HG02973 (cell line): ENCODE results near the gene FBL.
"Not testable (repeated sequence)": the region's sequence is repeated elsewhere in the genome, so short reads cannot be mapped to it uniquely, and the experiment has no call there.

ENCODE experiments used
- ATAC-seq: cut with Tn5 transposase; IDR thresholded peaks from one replicate; pipeline ENCODE4 v1.9.1; 2021; ENCODE audit warnings: moderate library complexity; ENCODE audit not compliant: unreplicated experiment

The FBL gene

GRCh38 chr19:39825531-39826076 is 20.6 kb downstream of the FBL start:
- ATAC-seq, result no peak

DNA sequence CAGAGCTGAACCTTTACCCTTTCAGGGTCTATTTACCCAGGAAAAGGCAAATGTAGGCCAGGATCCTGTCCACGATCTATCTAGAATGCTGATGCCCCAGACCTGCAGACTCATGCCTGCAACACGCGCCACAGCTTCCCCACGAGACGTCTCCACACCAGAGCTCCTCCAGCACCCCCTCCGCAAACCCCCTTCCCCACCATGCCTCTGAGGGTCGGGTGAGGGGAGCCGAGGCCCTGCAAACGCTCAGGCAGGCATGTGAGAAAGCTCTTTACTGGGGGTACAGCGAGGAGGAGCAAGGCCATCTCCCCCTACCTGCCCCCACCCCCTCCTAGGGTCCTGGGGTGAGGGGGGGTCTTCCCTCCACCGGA is 21.1 kb downstream of the FBL start:
- ATAC-seq, result no peak

GRCh38 chr19:39824143-39825092 is 21.8 kb downstream of the FBL start:
- peak; percentile 79 for ATAC-seq

DNA sequence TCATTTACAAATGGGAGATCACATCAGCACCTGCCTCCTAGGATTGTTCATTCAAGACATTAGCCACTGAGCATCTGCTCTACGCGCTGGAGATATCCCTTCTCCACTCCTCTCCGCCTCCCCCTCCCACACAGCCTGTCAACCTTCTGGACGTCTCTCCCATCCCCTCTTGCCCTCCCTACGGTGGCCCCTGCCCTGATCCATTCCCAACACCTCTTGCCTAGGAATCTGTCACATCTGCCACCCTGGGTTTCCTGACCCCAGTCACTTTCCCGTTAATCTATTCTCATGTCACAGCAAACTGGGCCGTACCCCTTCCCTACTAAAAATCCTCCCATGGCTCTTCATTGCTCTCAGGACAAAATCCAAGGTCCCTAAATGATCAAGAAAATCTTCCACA is 22.5 kb downstream of the FBL start:
- no peak for ATAC-seq

DNA sequence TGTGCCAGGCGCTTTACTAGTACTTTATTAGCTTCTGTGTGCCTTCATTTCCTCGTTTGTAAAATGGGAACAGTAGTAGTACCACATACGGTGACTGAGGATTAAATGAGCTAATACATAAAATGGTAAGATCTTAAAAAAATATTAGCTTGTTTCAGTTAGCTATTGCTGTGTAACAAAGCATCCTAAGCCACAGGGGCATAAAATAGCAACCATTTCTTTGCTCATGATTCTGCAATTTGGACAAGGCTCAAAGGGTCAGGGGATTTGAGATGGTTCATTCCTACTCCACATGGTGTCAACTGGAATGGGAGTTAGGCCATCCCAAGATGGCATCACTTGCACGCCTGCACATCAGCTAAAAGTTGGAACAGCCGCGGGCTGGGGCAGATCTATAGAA is 25.5 kb downstream of the FBL start:
- no peak for ATAC-seq

DNA sequence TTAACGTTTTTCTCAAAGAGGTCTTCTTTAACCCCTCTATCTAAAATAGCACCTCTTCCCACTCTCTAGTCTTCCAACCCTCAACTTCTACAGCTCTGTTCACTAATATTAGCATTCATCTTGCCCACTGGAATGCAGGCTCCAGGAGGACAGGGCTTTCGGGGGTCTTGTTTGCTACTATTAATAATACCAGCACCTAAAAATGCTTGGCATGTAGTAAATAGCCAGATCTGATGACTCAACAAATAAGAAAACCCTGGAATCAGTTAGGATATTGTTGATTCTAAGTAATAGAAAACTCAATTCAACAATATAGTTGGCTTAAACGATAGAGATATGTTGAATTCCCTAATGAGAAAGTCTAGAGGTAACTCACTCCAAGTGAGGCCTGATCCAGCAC is 26.4 kb downstream of the FBL start:
- ATAC-seq, result no peak

DNA sequence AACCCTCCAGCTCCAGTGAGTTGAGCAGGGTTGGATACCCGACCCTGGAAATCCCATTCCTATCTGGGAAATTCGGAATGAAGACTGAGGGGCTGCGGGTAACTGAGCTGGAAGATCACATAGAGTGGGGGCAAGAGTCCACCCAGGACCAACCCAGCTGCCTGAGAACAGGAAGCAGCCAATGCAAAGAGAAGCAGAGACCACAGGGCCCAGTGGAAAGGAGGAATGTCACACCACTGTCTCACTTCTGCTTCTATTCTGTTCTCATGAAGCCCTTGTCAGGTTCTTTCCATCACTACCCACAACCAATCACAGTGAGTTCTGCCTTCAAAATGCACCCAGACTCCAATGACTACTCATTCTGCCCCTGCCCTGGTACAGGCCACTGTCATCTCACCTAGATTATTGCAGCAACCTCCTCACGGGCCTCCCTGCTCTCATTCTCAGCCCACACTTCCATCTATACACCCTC is 27.5 kb downstream of the FBL start:
- ATAC-seq, result peak; percentile 76

GRCh38 chr19:39817888-39818561 is 28.2 kb downstream of the FBL start:
- ATAC-seq, result no peak

DNA sequence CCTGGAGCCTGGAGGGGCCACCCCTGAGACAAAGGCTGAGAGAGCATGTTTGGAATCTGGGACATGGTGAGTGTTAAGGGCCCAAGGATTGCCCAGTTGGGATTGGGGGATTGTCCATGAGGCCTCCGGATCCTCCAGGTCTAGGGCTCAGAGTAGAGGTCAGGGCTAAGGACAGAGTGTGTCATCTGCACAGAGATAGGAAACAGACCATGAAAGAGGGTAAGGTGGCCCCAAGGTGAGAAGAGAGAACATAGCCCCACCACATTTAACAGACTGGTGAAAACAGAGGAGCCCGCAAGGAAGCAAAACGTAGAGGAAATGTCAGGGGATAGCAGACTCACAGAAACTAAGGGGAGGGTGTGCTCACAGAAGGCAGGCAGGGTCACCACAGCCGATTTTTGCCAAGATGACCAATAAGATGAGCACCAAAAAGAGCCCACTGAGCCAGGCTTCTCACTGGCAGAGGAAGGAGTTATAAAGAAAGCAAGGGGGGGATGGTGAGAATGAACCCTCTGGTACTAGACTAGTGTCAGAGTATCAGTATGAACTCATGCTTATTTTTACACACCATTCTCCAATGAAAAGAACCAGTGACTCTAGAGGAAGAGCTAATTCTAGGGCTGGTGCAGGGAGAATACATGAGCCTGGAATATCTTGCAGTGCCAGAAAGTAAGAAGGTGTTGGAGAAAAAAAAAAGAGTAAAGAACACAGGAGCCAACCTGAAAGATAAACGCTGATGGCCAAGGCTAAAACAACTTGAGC is 29.7 kb downstream of the FBL start:
- no peak for ATAC-seq

GRCh38 chr19:39814595-39814994 is 31.6 kb downstream of the FBL start:
- ATAC-seq, result no peak

DNA sequence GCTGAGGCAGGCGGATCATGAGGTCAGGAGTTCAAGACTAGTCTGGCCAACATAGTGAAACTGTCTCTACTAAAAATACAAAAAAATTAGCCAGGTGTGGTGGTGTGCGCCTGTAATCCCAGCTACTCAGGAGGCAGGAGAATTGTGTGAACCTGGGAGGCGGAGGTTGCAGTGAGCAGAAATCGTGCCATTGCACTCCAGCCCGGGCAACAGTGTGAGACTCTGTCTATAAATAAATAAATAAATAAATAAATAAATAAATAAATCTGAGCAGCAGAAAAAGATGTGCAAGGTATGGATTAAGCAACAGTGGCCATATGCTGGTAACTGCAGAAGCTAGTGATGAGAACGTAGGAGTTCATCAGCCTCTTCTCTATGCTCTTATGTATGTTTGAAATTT is 32.1 kb downstream of the FBL start:
- ATAC-seq, result not testable (repeated sequence)

DNA sequence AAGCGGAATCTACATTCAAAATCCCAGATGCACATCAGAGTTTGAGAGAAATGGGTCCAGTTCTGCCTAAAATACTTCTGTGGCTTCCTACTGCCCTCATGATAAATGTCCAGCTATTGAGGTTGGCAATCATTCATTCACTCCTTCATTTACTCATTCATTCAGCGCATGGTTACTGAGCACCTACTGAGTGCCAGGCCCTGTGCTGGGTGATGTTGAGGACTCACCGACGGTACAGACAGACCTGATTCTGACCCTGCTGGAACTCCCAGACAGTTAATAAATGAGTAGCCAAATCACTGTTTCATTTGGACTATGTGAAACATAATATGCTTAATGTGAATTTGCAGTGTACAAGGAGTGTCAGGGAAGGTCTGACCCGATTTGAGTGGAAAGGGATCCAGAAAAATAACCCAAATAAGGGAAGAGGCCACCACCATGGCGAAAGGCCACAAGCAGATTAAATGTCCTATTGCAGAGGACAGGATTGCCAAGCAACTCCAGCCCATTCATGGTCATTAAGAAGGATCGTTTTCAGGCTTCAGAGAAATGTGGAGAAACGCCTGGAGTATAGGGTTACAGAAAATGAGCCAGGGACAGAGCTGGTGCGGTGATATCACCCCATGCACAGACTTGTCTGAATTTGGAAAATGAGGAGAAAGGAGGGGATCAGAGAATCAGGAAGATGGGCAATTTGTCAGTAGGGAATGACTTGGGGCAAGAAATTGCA is 32.8 kb downstream of the FBL start:
- ATAC-seq, result no peak

DNA sequence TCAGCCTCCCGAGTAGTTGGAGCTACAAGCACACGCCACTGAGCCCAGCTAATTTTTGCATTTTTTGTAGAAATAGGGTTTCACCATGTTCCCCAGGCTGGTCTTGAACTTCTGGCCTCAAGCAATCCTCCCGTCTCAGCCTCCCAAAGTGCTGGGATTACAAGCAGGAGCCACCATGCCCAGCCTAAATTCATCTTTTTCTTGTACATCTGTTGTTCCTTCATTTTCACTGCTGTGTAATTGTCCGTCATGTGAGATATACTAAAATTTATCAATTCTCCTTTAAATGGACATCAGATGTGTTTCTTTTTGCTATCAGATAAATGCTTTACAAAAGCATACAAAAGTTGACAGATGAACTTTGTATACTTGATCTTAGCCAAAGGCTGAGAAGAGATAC is 35.1 kb downstream of the FBL start:
- no peak for ATAC-seq

DNA sequence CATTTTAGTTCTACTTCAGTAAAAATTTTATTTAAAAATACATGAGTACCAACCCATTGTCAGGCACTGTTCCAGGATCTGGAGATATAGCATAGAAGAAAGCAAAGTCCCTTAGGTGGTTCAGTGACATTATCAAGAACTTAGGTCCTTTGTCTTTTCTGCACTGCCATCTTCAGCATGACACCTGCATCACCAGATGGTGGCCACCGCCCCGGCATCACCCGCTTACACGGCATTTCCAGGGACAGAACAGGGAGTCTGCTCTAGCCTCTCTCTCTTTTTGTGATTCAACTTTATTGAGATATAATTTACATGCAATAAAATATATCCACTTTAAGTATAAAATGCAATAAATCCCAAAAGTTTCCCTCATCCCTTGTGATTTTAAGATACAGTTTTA is 35.8 kb downstream of the FBL start:
- ATAC-seq, result no peak

GRCh38 chr19:39809368-39809767 is 36.8 kb downstream of the FBL start:
- ATAC-seq, result no peak

- ATAC-seq, result not testable (repeated sequence)
Measured at GRCh38 chr19:39808688-39809087, 37.5 kb downstream of the FBL start.

- ATAC-seq, result no peak
Measured at GRCh38 chr19:39807846-39808364, 38.3 kb downstream of the FBL start.

GRCh38 chr19:39805104-39805503 is 41.1 kb downstream of the FBL start:
- ATAC-seq, result no peak

DNA sequence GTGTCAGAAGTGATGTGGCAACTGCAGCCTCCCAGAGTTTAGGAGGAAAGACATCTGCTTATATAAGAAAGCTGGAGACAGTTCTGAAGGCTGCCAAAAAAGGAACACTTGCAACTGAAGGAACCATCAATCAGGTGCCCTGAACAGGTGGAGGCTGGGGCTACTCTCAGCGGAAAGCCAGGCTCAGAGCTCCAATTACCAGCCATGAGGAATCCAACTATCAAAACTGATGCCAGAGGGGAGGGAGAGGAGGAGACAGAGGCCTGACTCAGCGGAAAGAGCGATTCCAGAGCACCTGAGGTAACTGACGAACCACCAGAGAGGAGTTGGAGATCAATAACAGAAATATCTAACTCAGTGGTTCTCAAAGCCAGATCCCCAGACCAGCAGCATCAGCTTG is 43.2 kb downstream of the FBL start:
- no peak for ATAC-seq

DNA sequence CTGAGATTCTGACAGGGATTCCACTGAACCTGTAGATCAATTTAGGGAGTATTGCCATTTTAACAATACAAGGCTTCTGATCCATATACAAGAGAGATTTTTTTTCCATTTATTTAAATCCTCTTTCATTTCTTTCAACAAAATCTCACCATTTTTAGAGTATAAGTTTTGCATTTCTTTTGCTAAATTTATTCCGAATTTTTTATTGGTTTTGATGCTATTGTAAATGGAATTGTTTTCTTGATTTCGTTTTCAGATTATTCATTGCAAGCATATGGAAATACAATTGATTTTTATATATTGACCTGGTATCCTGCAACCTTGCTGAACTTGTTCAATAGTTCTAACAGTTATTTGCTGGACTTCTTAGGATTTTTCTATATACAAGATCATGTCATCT is 49.1 kb downstream of the FBL start:
- no peak for ATAC-seq
